Activated CD8-positive, alpha-beta T cell treated with anti-CD3 and anti-CD28 coated beads for 36 hours (primary cell): Measurements from ENCODE around the gene AHCYL2. TPM values are rescaled to one million over a fixed set of nuclear protein-coding genes. Genes with fewer than 3 reads are reported as not detected.

Source experiments
- ATAC-seq: fragments of 200-7000 bp; cut with Tn5 transposase; one replicate; pipeline ENCODE4 v1.10.0; 2021; ENCODE audit warnings: mild to moderate bottlenecking, moderate library complexity
- CTCF ChIA-PET: fragments of 350-600 bp; sonication (Branson Sonifier 250); formaldehyde crosslinking; loops from one replicate; lab custom pipeline; 2021; ENCODE audit warnings: antibody characterized with exemption; lab: Charles Lee
- POLR2A ChIA-PET: fragments of 350-600 bp; sonication (Branson Sonifier 250); formaldehyde crosslinking; loops from one replicate; lab custom pipeline; 2021; ENCODE audit warnings: antibody characterized with exemption; lab: Charles Lee
- DNase-seq: peaks from one replicate; pipeline ENCODE4 v3.0.0-alpha.2; 2020
- H3K27ac Mint-ChIP-seq: one replicate; pipeline ENCODE4 v1.8.0; 2021; ENCODE audit warnings: mild to moderate bottlenecking, mixed read lengths
- H3K27me3 Mint-ChIP-seq: one replicate; pipeline ENCODE4 v1.8.0; 2021; ENCODE audit warnings: mixed read lengths
- H3K36me3 Mint-ChIP-seq: one replicate; pipeline ENCODE4 v1.8.0; 2021; ENCODE audit warnings: low read depth, mixed read lengths
- H3K4me1 Mint-ChIP-seq: one replicate; pipeline ENCODE4 v1.8.0; 2021; ENCODE audit warnings: low read depth, mixed read lengths
- H3K4me3 Mint-ChIP-seq: one replicate; pipeline ENCODE4 v1.8.0; 2021; ENCODE audit warnings: mild to moderate bottlenecking, moderate library complexity, mixed read lengths
- H3K9me3 Mint-ChIP-seq: one replicate; pipeline ENCODE4 v1.8.0; 2021; ENCODE audit warnings: mixed read lengths
- intact Hi-C: fragments of 100-400 bp; cut with micrococcal nuclease; formaldehyde crosslinking; loops from one replicate; pipeline ENCODE4 v1.10.0; 2022
- total RNA-seq, 2 experiments: library from RNA; stranded (reverse); gene quantifications; one replicate each; pipeline ENCODE4 v1.2.3, GENCODE V29; 2021
- TF ChIP-seq, protein P1 (sequence below): fragments of 200-600 bp; IDR thresholded peaks from one replicate; pipeline ENCODE4 v1.8.0; 2022; ENCODE audit warnings: antibody characterized with exemption, mild to moderate bottlenecking

Gene AHCYL2
- total RNA-seq, 2 experiments from 2014 or later = 8.1 to 9.6 TPM

DNA sequence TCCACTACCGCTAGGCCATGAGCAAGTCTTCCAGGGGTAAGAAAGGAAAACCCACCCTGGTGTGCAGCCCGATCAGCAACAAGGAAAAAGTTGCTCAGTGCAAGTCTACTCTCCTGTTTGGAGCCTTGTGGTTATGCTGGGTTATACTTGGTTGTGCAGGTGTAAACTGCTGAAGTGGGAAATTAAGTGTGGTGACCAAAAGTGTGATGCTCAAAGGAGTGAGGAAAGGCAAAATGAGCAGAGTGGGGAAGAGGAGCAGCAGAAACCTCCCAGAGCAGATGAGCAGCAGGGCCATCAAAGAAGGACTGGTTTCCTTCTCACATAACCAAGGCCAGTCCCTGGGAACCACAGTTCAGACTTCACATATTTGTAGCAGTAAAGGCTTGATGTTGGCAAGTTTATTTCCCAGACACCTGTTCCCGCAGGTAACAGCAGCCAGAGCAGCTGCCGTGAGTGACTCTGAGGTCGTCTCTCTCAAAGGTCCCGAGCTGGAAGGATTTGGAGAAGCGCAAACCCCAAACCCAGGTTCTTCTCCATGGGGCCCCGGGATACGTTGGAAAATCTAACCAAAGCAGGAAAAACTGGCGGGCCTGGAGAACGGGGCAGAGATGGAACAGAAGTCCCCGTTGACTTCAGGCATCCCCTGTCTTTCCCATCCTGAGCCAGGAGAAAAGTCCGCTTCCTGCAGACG lies 37.0 kb upstream of the AHCYL2 start:
- Mint-ChIP-seq H3K4me3 (peak overlapping the region; percentile 5), H3K4me1 (peaks cover 5% of the 10 kb centered on the region), H3K36me3 (no peaks in the 10 kb centered on the region), H3K27ac (no peak overlapping the region), H3K27me3 (peaks cover 47% of the 10 kb centered on the region), H3K9me3 (no peaks in the 10 kb centered on the region)
- TF ChIP-seq, protein P1, sequence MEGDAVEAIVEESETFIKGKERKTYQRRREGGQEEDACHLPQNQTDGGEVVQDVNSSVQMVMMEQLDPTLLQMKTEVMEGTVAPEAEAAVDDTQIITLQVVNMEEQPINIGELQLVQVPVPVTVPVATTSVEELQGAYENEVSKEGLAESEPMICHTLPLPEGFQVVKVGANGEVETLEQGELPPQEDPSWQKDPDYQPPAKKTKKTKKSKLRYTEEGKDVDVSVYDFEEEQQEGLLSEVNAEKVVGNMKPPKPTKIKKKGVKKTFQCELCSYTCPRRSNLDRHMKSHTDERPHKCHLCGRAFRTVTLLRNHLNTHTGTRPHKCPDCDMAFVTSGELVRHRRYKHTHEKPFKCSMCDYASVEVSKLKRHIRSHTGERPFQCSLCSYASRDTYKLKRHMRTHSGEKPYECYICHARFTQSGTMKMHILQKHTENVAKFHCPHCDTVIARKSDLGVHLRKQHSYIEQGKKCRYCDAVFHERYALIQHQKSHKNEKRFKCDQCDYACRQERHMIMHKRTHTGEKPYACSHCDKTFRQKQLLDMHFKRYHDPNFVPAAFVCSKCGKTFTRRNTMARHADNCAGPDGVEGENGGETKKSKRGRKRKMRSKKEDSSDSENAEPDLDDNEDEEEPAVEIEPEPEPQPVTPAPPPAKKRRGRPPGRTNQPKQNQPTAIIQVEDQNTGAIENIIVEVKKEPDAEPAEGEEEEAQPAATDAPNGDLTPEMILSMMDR = no peak
- ATAC-seq (no peak), DNase-seq (no peak)
- ChIA-PET CTCF (interaction anchor here (1.1 to 2.2 kb wide), 3 partner anchors 23 to 642 kb away, joined by 3 to 9 read pairs (median 3); no protein-coding TSS in a partner anchor), POLR2A (interaction anchor here (1.4 kb wide), 1 partner anchor 8 kb away, joined by 3 read pairs; no protein-coding TSS in a partner anchor)
- intact Hi-C loops = no loop called here

DNA sequence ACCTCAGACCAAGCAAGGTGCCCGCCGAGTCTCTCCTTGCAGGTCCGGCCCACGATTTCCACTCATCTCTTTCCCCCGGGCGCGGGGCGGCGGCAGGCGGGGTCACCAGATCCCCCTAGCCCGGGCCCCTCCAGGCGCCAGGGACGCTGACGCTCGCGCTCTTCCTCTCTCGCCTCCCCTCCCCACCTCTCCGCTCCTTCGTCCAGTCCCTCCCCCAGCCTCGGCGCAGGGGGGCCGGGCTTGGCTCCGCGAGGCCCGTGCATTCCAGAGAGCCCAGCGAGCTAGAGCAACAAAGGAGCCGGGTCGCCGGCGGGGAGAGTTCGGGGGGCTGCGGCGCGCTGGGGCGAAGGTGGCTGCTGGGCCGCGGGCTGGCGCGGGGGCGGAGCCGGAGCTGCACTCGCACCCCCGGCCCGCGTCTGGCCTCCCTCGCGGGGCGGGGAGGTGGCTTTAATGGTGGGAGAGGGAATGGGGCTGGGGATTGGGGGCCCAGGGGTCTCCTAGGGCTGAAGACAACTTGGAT lies 36.4 kb upstream of the AHCYL2 start, which contains the start of gene SMO:
SMO (plus strand) TSS at position 262 of the 520 bp plus-strand sequence. CDS start 519 bp downstream, outside the sequence.
- no peak within 1 kb of the TSS for H3K27ac Mint-ChIP-seq
- H3K4me1 Mint-ChIP-seq = peaks cover 5% of the 10 kb centered on the region
- peak within 1 kb of the TSS; percentile 62 for H3K4me3 Mint-ChIP-seq
- TF ChIP-seq, protein P1 = no peak
- intact Hi-C loops = no loop called here
- ChIA-PET POLR2A (interaction anchor here (1.4 kb wide), 1 partner anchor 8 kb away, joined by 3 read pairs; no protein-coding TSS in a partner anchor), CTCF (interaction anchor here (1.1 to 2.2 kb wide), 3 partner anchors 23 to 641 kb away, joined by 3 to 9 read pairs (median 3); no protein-coding TSS in a partner anchor)
- ATAC-seq = peak; percentile 70
- no peaks in the 10 kb centered on the region for H3K36me3 Mint-ChIP-seq
- DNase-seq = peak; percentile 19
- H3K9me3 Mint-ChIP-seq = no peaks in the 10 kb centered on the region
- peaks cover 50% of the 10 kb centered on the region for H3K27me3 Mint-ChIP-seq

GRCh38 chr7:129188892-129189660 lies 35.8 kb upstream of the AHCYL2 start:
- ATAC-seq (peak; percentile 34), DNase-seq (no peak)
- TF ChIP-seq, protein P1 = no peak
- Mint-ChIP-seq H3K4me3 (peak overlapping the region; percentile 62), H3K36me3 (no peaks in the 10 kb centered on the region), H3K27ac (no peak overlapping the region), H3K4me1 (peaks cover 5% of the 10 kb centered on the region), H3K9me3 (no peaks in the 10 kb centered on the region), H3K27me3 (peaks cover 50% of the 10 kb centered on the region)
- ChIA-PET POLR2A (interaction anchor here (1.0 to 1.4 kb wide), 2 partner anchors 9 kb away, joined by 3 read pairs; no protein-coding TSS in a partner anchor), CTCF (interaction anchor here (0.8 to 2.2 kb wide), 4 partner anchors 20 to 640 kb away, joined by 3 to 9 read pairs (median 4); no protein-coding TSS in a partner anchor)
- intact Hi-C loops = no loop called here

DNA sequence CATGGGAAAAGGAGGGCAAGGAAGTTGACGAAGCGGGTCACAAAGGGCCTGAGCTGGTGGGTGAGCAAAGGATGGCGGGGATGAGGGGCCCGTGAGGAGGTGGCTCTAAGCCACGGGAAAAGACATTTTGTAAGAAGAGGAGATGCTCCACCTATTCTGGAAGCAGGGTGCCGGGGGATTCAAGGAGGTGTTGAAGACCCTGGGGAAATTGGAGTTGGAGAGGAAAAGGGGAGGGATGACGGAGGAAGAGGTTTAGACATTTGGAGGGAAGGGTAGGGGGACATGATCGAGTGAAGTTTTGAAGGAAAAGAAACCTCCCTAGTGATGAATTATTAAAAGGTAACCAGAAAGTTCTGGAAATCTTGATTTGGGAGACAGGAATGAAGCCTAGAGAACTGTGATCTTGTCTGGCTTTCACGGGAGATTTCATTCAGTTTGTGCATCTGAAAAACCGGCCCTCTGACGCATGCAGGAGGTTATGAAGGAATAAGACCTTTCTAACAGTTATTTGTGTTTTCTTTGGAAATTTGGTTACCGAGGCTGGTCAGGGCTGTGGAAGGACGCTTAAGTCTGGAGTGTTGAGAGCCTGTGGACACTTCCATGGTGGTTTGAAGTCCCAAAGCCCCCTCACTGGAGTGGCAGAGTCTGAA lies 35.0 kb upstream of the AHCYL2 start:
- ChIA-PET CTCF (interaction anchor here (0.8 to 5.6 kb wide), 4 partner anchors 20 to 28 kb away, joined by 4 to 18 read pairs (median 6); no protein-coding TSS in a partner anchor), POLR2A (interaction anchor here (1.0 kb wide), 1 partner anchor 8 kb away, joined by 3 read pairs; no protein-coding TSS in a partner anchor)
- no peaks in the 10 kb centered on the region for H3K9me3 Mint-ChIP-seq
- TF ChIP-seq, protein P1 = no peak
- no peak overlapping the region for H3K27ac Mint-ChIP-seq
- ATAC-seq (no peak), DNase-seq (no peak)
- intact Hi-C loops = no loop called here
- H3K27me3 Mint-ChIP-seq = peaks cover 50% of the 10 kb centered on the region
- H3K4me3 Mint-ChIP-seq = peak overlapping the region; percentile 62
- no peaks in the 10 kb centered on the region for H3K36me3 Mint-ChIP-seq
- peaks cover 5% of the 10 kb centered on the region for H3K4me1 Mint-ChIP-seq
